Measurements from ENCODE around the gene DNM2. TPM values are rescaled to one million over a fixed set of nuclear protein-coding genes. Genes with fewer than 3 reads are reported as not detected.

The DNM2 gene
- total RNA-seq, 4 donors from 2014 or later, result 469 to 1,152 (median 585) TPM

DNA sequence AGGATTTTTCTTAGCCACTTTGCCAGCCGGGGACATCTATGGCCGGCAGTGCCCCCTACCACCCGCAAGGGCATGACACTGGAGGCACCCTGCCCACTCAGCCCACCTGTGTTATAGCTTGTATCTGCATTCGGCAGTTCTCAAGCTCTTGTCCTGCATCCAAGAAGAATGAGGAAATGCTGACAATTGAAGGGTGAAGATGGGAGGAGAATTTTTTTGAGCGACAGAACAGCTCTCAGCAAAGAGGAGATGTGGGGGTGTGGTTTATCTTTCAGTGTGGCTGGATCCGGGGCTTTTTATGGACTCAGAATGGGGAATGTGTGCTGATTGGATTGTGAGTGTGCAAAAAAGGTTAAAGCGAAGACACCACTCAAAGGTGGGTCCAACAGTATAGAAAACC, 124.9 kb downstream of the DNM2 start:
- Histone ChIP-seq H3K9me3 (peaks cover 0 to 5% of the 10 kb centered on the region in 2 donors), H3K27me3 (no peaks in the 10 kb centered on the region), H3K4me1 (no peaks in the 10 kb centered on the region), H3K4me3 (no peak overlapping the region), H3K36me3 (no peaks in the 10 kb centered on the region), H3K27ac (no peak overlapping the region)
- intact Hi-C loops (cut with DNase I; ENCODE audit: low total_unique reads), result no loop called here
- in situ Hi-C loops (cut with MboI; ENCODE audit: low pct_ligation_motif_present in 1 of 4, low pct_unique_long_range_greater_than_20kb in 1 of 4, low sequenced_read_pairs in 3 of 4), result no loop called here
- no peak for TF ChIP-seq POLR2AphosphoS5 (IDR thresholded peaks at IDR 0.05)
- no peak for TF ChIP-seq POLR2A (IDR thresholded peaks at IDR 0.05)
- TF ChIP-seq, protein P1, sequence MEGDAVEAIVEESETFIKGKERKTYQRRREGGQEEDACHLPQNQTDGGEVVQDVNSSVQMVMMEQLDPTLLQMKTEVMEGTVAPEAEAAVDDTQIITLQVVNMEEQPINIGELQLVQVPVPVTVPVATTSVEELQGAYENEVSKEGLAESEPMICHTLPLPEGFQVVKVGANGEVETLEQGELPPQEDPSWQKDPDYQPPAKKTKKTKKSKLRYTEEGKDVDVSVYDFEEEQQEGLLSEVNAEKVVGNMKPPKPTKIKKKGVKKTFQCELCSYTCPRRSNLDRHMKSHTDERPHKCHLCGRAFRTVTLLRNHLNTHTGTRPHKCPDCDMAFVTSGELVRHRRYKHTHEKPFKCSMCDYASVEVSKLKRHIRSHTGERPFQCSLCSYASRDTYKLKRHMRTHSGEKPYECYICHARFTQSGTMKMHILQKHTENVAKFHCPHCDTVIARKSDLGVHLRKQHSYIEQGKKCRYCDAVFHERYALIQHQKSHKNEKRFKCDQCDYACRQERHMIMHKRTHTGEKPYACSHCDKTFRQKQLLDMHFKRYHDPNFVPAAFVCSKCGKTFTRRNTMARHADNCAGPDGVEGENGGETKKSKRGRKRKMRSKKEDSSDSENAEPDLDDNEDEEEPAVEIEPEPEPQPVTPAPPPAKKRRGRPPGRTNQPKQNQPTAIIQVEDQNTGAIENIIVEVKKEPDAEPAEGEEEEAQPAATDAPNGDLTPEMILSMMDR (IDR thresholded peaks at IDR 0.05), result no peak
- TF ChIP-seq EP300 (IDR thresholded peaks at IDR 0.05; ENCODE audit: low read depth), result no peak
- DNase-seq, result no peak
- 70 to 88% methylated on average over 2 to 7 of the region's 7 CpGs for WGBS, 2 donors (ENCODE audit: low coverage in 1 of 2)

DNA sequence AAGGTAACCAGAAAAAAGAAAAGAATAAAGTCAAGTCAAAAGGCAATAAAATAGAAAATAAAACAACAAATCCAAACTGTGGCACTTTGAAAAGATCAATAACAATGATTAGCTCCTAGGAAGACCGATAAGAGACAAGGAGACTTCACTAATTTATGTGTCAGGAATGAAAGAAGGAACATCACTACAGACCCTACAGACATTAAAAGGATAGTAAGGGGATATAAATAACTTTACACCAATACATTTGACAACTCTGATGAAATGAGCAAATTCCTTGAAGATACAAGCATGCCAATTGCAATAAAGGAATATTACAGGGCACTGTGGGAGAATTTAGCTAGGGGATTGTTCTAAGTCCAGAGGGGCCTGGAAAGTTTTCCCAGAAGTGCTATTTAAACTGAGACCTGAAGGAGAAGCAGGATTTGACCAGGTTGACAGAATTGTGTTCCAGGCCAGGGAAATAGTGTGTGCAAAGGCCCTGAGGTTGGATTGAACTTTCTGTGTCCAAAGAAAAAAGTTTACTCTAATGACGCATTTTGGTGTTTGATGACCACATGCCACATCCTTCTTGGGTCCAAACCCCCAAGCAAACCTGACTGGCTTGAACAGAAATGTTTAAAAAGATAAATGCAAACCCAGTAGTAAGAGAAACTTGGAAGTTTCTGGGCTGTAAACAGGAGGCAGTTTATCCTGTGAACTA, 128.8 kb downstream of the DNM2 start:
- 81 to 84% methylated on average over 2 of the region's 2 CpGs for WGBS, 2 donors (ENCODE audit: low coverage in 1 of 2)
- H3K4me1 ChIP-seq, result no peaks in the 10 kb centered on the region
- H3K4me3 ChIP-seq, result no peak overlapping the region
- TF ChIP-seq POLR2AphosphoS5 (IDR thresholded peaks at IDR 0.05) (no peak), EP300 (IDR thresholded peaks at IDR 0.05; ENCODE audit: low read depth) (no peak), POLR2A (IDR thresholded peaks at IDR 0.05) (no peak)
- TF ChIP-seq, protein P1 (IDR thresholded peaks at IDR 0.05), result no peak
- DNase-seq, result no peak
- no peaks in the 10 kb centered on the region for H3K36me3 ChIP-seq
- H3K27me3 ChIP-seq, result peaks cover 12% of the 10 kb centered on the region
- peaks cover 0 to 5% of the 10 kb centered on the region in 2 donors for H3K9me3 ChIP-seq
- in situ Hi-C loops (cut with MboI; ENCODE audit: low pct_ligation_motif_present in 1 of 4, low pct_unique_long_range_greater_than_20kb in 1 of 4, low sequenced_read_pairs in 3 of 4) (no loop called here), intact Hi-C loops (cut with DNase I; ENCODE audit: low total_unique reads) (no loop called here)
- no peak overlapping the region for H3K27ac ChIP-seq

DNA sequence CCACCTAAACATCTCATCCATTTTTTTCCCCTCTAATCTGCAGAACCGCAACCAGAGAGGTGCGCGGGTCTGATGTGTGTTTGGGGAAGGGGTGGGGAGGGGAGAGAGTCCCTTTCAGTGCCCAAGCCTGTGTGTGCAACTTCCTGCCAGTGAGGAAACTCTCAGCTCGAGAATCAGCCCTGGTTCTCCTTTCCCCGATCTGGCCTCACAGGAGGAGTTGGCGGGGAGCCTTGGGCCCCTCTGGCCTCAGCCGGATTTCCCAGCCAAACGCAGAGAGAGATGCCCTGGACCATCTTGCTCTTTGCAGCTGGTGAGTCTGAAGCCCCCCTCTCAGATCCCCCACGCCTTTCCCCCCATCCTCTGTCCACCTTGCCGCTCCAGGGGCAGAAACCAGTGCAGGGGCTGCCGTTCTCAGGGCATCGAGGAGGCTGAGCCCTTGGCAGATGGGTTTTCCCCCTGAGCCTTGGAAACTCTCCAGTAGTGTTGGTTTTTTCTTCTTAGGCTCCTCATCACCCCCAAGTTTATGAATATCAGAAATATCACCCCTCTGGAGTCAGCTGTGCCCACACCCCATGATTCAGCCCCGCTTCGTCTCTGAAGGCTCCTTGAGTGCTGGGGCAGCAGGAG, 130.5 kb downstream of the DNM2 start, which contains the start of gene C19orf38:
Gene C19orf38 (plus strand): TSS at position 186 of the 627 bp plus-strand sequence. CDS start 94 bp downstream, at position 280.
- intact Hi-C loops (cut with DNase I; ENCODE audit: low total_unique reads), result no loop called here
- H3K27me3 ChIP-seq, result peaks cover 12% of the 10 kb centered on the region
- TF ChIP-seq EP300 (IDR thresholded peaks at IDR 0.05; ENCODE audit: low read depth) (no peak), POLR2AphosphoS5 (IDR thresholded peaks at IDR 0.05) (no peak), POLR2A (IDR thresholded peaks at IDR 0.05) (no peak)
- TF ChIP-seq, protein P1 (IDR thresholded peaks at IDR 0.05), result no peak
- no peak within 1 kb of the TSS for H3K27ac ChIP-seq
- H3K4me1 ChIP-seq, result no peaks in the 10 kb centered on the region
- H3K4me3 ChIP-seq, result no peak within 1 kb of the TSS
- in situ Hi-C loops (cut with MboI; ENCODE audit: low pct_ligation_motif_present in 1 of 4, low pct_unique_long_range_greater_than_20kb in 1 of 4, low sequenced_read_pairs in 3 of 4), result no loop called here
- WGBS, 2 donors (ENCODE audit: low coverage in 1 of 2), result 49 to 59% methylated on average over 4 to 14 of the region's 14 CpGs
- peaks cover 0 to 5% of the 10 kb centered on the region in 2 donors for H3K9me3 ChIP-seq
- no peaks in the 10 kb centered on the region for H3K36me3 ChIP-seq
- DNase-seq, result no peak

DNA sequence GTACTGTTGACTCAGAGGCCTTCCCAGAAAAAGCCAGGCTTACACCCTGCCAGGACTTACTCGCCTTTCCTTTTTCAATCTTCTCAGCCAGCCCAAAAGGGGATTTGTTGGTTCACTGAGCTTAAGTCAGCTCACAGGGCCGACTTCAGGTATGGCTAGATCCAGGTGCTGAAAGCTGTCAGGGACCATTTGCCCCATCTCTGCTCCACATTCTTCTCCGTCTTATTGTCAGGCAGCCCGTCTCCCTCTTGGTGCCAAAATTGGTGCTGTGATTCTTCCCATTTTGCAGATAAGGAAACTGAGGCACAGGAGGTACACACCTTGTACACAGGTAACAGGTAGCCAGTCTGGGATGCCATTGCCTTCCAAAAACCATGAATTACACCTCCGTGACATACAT, 132.8 kb downstream of the DNM2 start:
- Histone ChIP-seq H3K4me1 (no peaks in the 10 kb centered on the region), H3K4me3 (no peak overlapping the region), H3K27ac (no peak overlapping the region), H3K36me3 (no peaks in the 10 kb centered on the region), H3K9me3 (peaks cover 0 to 5% of the 10 kb centered on the region in 2 donors), H3K27me3 (peaks cover 12% of the 10 kb centered on the region)
- intact Hi-C loops (cut with DNase I; ENCODE audit: low total_unique reads), result no loop called here
- WGBS, 2 donors (ENCODE audit: low coverage in 1 of 2), result 80 to 85% methylated on average over 1 to 5 of the region's 5 CpGs
- no peak for DNase-seq
- in situ Hi-C loops (cut with MboI; ENCODE audit: low pct_ligation_motif_present in 1 of 4, low pct_unique_long_range_greater_than_20kb in 1 of 4, low sequenced_read_pairs in 3 of 4), result loop anchor here in 3 of 4 donors (10.0 to 25.0 kb wide), 2 partner anchors 136 to 138 kb away; partner anchors contain the start of genes DNM2 (in 3 of the 3) and QTRT1 (in 2 of the 3)
- no peak for TF ChIP-seq EP300 (IDR thresholded peaks at IDR 0.05; ENCODE audit: low read depth)
- TF ChIP-seq POLR2AphosphoS5 (IDR thresholded peaks at IDR 0.05), result no peak
- TF ChIP-seq, protein P1 (IDR thresholded peaks at IDR 0.05), result no peak
- no peak for TF ChIP-seq POLR2A (IDR thresholded peaks at IDR 0.05)
